ENCODE measurements around the gene AP2A2.
A peak's percentile ranks its signal among the peaks of the same experiment; 100 is the strongest.

Gene AP2A2

DNA sequence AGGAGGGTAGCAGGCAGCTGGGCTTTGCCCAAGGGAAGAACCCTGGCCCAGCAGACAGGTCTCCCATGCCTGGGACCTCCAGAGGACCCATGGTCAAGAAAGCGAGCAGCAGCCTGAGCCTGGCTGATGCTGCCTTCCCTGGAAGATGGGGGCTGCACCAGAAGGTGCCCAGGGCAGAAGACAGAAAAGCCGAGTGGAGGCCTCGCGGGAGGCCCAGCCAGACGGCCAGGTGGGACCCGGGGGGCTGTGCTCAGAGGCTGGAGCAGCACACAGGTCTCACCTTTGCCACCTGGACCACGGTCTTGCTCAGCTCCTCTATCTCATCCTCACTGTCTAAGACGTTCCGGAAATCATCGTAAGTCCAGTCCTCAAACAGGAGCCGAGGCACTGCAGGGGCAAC lies 25.9 kb upstream of the AP2A2 start:
- DNase-seq, result no peak

DNA sequence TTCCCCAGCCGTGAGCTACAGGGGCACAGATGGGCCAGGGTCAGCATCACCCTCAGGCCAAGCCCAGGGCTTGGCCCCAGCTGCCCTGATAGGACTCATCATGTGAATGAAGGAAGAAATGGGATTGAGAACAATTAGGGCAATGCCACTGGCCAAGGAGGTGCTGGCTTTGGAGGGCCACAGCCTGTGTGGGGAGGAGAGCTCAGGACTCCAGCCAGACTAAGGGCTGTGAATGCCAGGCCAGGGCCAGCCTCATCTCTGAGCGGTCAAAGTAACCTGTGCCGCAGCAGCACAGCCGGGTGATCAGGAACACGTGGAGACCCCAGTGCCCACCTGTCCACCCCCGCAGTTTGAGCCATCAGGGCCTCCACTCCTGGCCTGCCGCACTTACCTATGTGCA lies 25.1 kb upstream of the AP2A2 start:
- no peak for DNase-seq

DNA sequence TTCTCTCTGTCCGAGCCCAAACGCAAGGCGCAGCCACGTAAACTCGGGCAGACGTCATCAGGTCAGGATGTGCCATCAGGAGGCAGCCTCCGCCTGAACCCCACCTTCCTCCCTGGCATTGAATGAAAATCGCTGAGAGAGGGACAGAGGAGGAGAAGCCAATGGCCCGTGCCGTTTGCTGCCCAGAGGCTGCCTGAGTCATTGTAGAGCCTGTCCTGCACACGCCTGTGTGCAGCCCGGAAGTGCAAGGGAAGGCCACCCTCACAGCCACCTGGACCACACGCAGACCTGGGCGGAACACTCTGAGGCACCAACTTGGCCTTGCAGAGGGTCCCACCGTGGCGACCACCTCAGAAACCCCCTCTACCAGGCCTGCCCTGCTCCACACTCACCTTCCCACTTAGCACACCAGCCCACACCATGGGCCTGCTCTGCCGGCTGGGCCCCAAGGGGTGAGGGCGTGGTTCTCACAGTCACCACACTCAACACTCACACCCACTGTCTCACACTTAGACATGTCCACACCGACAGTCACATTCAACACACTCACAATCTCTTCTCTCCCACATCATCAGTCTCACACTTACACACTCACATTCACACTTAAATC lies 24.1 kb upstream of the AP2A2 start:
- no peak for DNase-seq

GRCh38 chr11:904380-904779 lies 21.3 kb upstream of the AP2A2 start:
- no peak for DNase-seq

- DNase-seq, result no peak
Observed at GRCh38 chr11:905952-906351, 19.7 kb upstream of the AP2A2 start.

DNA sequence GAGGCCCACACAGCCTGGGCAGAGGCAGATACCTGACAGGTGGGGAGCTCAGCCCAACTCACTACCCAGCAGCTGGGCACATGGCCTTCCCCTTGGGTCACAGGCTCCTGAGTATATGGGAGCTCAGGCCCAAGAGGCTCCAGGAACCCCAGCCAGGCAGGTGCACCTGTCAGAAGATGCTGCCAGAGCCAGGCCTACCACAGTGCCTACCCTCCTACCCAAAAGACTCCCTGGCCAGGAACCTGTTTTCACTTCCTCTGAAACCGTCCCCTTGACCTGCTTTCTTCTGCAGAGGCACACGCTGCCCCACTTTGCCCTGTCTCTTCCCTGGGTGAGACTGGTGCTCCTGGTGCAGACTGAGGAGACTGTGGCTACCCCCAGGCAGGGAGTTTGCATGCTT lies 18.0 kb upstream of the AP2A2 start:
- no peak for DNase-seq

GRCh38 chr11:908273-908672 lies 17.4 kb upstream of the AP2A2 start:
- no peak for DNase-seq

DNA sequence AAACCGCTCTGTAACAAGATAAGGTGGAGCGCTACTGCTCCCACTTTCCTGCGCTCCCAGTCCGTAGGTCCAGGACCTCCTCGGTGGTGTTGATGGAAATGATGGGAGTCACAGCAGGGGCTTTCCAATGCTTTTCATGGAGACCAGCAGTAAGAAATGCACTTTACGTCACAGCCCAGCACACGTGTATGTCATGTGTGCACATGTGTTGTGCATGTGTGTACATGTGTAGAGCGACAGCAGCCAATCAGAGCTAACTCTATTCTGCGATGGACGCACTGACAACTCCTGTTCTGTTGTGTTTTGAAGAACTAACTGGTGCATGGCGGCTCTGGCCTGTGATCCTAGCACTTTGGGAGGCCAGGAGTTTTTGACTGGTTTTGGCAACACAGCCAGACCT lies 16.3 kb upstream of the AP2A2 start:
- no peak for DNase-seq

GRCh38 chr11:910044-910588 lies 15.6 kb upstream of the AP2A2 start:
- no peak for DNase-seq

- peak; percentile 85 for DNase-seq
Observed at GRCh38 chr11:910589-911030, 15.1 kb upstream of the AP2A2 start, which contains the start of gene CHID1. Gene CHID1, minus strand, starts transcription at chr11:910810. Its CDS starts 5,994 bp downstream, at chr11:904816.

- DNase-seq, result peak; percentile 38
Observed at GRCh38 chr11:911031-911889, 14.4 kb upstream of the AP2A2 start.

GRCh38 chr11:911890-912219 lies 13.8 kb upstream of the AP2A2 start:
- DNase-seq, result no peak

GRCh38 chr11:912266-912665 lies 13.4 kb upstream of the AP2A2 start:
- no peak for DNase-seq

- DNase-seq, result no peak
Observed at GRCh38 chr11:913043-913442, 12.6 kb upstream of the AP2A2 start.

DNA sequence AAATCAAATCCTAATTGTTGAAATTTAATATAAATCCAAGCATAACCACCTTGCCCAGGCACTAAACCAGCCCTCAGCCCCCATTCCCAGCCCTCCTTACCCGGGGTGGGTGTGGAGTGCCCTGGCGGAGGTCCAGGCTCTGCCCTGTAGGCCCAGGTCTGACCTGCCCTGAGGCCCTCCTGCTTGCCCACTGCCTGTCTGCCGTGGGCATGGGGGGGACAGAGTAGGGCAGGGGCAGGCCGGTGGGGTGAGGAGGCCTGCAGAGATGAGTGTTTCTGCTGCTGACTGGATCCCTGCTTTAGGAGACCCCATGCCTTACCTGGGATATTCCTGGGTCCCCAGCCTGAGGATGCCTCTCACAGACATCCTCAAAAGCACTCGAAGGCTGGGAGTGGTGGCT lies 11.5 kb upstream of the AP2A2 start:
- no peak for DNase-seq

DNA sequence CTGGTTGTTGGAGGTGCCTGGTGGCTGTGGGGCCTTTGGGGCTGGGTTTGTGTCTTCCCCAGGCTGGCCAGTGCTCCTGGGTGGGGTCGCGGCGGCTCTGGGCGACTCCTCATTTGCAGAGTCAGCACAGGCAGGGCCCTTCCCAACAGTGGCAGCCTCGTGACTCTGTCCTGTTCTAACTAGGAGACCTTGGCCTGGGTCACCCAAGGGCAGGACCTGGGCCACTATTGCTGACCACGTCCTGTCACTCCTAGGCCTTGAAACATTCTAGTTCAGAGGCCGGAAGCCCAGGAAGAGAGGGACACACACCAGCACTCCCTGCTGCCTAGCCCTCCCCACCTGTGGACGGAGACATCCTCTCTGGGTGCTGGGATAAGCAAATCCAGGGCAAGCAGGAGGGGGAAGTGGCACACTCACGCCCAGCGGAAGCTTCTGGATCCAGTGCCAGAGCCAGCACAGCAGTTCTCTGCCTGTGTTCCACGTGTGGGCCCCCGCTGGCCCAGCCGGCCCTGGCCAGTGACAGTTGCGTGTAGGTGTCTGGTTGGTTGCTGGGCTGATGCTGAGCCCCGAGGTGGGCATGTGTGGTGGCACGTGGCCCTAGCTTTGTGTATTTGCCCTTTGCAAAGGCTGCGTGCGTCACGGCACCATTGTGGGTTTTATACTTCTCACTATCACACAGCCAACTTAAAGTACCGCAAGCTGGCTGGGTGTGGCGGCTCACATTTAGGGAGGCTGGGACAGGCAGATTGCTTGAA lies 10.7 kb upstream of the AP2A2 start:
- no peak for DNase-seq

DNA sequence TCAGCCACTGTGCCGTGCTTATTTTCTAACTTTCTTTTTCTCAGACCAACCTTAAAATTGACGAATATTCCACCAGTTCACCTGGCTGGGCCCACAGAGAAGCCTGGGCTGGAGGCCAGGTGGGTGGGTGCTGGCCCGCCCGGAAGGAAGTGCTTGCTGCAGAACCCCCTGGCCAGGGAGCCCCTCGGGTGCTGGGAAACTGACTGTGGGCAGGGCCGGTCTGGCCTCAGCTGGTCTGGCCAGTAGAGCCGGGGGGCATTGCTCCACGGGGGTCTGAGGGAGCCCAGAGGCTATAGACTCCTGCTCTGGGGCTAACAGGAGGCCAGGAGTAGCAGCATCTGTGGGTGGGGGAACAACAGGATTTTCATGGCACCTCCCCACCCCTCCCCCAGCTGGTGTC lies 8.2 kb upstream of the AP2A2 start:
- DNase-seq, result no peak

DNA sequence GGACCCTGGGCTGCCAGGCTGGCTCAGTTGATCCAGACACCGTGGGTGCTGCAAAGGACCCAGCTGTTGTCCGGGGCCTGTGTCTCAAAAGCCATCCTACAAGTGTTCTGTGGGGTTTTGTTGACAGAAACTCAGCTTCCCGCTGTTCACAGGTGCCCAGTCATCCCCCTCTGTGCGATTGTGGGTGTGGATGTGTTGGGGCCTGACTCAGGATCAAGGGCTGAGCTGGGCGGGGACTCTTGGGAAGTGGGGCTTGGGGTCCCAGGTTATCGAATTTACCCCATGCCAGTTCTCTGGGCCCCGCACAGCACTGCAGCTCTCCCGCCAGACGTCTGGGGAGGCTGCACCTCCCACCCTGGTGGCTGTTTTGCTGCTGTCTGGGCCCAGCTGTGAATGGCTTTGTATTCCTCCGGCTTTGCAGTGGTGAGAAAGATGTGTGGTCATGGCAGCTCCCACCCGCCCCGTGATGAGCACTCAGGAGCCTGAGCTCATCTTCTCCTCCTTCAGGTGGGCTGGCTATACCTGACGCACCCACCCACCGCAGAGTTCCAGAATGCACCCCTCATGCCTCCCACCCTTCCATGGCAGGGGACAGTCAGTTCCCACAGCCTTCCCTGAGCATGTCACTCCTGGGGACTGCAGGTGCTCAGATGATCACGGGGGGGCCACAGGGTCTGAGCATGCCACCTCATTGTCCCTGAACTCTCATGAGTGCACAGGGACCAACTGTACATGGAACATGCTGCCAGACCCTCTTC lies 3.6 kb upstream of the AP2A2 start:
- no peak for DNase-seq

DNA sequence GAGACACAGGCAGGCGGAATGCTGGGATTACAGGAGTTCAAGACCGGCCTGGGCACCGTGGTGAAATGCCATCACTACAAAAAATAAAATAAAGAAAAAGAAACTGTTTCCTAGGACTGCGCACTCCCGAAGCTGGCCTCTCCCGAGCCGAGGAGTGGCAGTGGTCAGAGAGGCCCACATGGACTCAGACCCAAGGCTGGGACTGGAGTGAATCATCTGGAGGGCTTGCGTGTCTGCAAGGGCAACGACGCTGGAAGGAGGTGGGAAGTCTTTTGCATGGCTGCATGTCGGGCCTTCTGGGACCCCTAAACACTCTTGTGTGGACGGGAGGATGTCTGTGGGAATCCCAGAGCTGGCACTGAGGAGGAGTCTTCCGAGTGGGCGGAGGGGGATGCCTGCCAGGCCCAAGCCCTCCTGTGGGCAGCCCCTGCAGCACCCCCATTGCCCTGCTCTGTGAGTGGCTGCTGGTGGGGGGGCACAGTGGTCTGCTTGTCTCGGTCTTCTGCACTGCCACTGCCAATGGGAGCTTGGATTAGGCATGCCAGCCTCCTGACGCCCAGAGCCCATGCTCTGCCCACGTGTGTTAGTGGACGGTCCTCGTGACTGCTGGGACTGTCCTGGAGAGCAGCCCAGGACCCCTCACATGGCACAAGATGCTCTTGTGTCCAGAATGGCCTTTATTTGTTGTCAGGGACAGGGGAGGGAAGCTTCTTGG lies 1.8 kb upstream of the AP2A2 start:
- no peak for DNase-seq

- DNase-seq, result no peak
Observed at GRCh38 chr11:924406-925157, 1.1 kb upstream of the AP2A2 start.

DNA sequence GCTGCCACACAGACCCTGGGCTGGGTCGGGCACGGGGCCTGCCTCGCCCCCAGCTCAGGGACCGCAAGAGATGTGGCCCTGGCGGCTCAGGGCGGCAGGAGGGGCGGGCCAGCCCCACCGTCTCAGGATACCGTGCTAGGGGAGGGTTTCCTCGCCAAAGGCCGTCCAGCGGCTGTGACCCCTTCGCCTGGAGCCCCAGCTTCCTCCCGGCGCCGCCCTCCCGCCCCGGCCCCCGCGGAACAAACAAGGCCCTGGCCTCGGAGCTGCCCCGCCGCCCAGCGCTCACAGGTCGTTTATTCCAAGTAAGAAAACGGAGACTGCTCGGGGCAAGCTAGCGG lies 543 bp upstream of the AP2A2 start:
- DNase-seq, result no peak
